Inflammatory macrophage (primary cell): Measurements from ENCODE around the gene S100Z.
"Not testable (repeated sequence)": the region's sequence is repeated elsewhere in the genome, so short reads cannot be mapped to it uniquely, and the experiment has no call there.

Source experiments
- DNase-seq, 2 donors: peaks; one replicate each; pipeline ENCODE4 v3.0.0-alpha.2; 2020 to 2022

Gene S100Z

DNA sequence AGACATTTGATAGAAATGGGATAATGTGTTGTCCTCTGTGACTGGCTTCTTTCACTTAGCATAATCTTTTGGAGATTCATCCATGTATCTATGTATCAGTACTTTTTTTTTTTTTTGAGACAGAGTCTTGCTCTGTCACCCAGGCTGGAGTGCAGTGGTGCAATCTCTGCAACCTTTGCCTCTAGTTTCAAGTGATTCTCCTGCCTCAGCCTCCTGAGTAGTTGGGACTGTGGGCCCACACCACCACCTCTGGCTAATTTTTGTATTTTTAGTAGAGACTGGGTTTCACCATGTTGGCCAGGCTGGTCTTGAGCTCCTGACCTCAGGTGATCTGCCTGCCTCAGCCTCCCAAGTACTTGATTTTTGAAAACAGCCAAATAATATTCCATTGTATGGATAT is 23.4 kb upstream of the S100Z start:
- DNase-seq, result not testable (repeated sequence)

GRCh38 chr5:76831110-76831452 is 18.7 kb upstream of the S100Z start:
- no peak for DNase-seq

DNA sequence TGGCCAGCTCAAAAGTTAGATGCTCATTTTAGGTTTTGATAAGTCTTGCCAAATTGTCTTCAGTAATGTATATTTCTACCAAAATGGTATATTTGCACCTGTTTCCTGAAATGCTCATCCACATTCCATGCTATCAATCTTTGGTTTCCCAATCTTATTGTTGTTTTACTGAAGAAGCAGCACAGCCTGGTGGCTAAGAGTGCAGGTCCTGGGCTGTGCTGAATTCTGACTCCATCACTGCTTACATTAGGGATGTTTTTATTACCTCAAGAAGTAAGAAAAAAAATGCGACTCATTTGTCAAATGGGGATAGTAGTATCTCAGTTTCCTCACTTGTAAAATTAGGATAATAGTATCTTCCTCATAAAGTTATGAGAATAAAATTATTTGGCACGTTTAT is 13.6 kb upstream of the S100Z start:
- DNase-seq, result no peak

GRCh38 chr5:76836585-76836984 is 13.2 kb upstream of the S100Z start:
- DNase-seq, result no peak

DNA sequence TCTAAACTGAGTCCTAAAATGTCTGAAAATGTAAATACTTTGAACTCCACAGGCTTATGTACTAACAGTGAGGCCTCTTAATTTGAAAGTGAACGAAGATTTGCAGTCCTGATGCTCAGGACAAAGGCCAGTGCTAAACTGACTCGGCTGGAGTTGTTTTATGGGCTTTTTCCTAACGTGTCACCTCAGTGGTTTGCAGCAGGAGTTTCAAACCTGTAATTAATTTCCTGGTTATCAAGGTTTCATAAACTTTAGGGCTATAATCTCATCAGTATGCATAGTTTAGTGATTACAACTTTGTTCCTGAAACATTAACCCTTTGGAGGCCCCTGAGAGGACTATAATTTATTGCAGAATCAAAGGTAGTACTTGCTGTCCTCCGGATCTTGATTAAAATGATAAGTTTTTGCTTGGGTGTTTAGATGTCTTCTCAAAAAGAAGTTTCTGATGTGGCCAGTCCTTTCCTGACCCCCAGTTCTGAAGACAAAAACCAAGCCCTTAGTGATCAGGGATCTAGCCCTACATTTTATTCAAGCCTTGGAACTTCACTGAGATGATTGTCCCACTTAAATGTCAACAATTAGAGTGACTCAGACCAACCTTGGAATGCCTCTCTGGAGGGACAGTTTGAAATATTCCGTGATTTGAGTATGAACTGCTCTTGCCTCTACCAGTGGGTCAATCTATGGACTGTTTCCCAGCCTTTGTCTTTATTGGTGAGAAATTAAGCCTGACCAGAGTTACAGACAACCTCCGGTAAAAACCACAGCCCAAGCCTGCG is 11.1 kb upstream of the S100Z start:
- no peak for DNase-seq

GRCh38 chr5:76841361-76841760 is 8.5 kb upstream of the S100Z start:
- peak in 1 of 2 donors; percentile 50 for DNase-seq

- no peak for DNase-seq
Observed at GRCh38 chr5:76845890-76846289, 3.9 kb upstream of the S100Z start.

DNA sequence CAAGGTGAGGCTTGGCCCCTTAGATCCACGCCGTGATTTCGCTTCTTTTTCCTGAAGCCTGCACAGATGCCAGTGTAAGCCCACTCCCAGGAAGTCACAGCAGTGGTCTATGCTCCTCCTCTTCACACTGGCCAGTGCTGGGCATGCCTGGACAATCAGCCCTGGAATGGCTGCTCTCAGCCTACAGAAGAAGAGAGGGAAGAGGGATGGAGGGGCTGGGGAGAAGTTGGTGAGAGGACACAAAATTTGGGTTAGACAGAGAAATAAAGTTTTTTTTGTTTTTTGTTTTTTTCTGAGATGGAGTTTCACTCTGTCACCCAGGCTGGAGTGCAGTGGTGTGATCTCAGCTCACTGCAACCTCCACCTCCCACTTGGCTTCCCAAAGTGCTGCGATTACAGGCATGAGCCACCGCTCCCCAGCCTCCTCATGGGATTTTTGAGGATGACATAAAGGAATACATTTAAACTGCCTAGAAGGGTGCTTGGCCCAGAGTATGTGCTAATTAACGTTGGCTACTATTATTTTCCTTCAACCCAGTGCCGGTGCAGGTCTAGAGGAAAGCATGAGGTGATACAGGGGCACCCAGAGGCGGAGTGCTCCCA is 830 bp downstream of the S100Z start:
- DNase-seq, result peak; percentile 37 to 78

DNA sequence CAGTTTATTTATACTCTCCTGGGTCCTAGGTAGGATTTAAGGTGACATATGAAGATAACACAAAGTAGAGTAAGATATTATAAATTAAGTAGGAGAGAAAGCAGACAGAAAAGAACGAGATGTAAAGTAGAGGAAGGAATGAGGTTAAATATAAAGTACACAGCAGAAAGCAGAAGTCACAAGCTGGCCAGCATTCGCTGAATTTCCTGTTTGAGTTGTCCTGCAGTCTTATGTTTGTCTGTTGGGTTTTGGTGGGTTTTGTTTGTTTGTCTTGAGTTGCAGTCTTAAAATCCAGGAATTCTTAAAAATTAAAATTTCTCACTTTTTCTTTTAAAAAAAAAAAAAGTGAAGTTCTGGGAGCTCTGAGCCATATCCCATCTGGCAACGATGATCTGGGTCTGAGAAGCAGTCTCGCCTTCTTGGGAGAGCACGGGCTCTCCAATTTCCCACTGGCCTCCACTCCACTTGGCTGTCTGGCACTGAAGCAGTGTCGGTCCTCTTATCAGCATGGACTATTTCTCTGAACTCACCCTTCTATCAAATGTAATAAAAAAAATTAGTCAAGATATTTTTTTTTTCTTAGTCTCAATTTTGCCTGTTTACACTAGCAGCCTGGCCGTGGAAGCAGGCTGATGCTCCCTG is 2.0 kb downstream of the S100Z start:
- DNase-seq, result peak; percentile 27 to 65

DNA sequence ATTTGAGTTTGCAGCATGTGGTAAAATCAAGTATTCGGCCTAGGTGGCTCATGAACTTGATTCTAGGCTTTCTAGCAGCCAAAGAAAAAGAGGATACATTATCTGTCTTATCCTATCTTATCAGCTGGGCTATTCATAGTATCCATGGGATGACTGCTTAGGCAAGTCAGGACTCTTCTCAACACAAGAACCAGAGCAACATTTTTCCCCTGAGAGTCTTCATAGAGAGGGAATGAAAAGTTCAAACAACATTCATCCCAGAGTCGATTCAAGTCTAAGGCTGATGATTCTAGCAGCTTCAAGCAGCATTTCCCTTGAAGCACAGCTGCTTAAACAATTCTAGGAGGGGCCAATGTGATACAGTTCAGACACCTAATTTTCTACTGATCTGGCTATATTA is 3.0 kb downstream of the S100Z start:
- DNase-seq, result no peak

DNA sequence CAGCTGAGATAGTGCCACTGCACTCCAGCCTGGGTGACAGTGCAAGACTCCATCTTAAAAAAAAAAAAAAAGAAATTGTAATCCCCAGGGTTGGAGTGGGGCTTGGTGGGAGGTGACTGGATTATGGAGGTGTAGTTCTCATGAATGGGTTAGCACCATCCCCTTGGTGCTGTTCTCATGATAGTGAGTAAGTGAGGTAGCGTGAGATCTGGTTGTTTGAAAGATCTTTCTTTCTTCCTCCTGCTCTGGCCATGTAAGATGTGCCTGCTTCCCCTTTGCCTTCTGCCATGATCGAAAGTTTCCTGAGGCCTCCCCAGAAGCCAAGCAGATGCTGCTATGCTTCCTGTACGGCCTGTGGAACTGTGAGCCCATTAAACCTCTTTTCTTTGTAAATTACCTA is 3.9 kb downstream of the S100Z start:
- DNase-seq, result peak; percentile 22 to 68

- no peak for DNase-seq
Observed at GRCh38 chr5:76854644-76855043, 4.8 kb downstream of the S100Z start.

- DNase-seq, result not testable (repeated sequence)
Observed at GRCh38 chr5:76855501-76855900, 5.7 kb downstream of the S100Z start.

DNA sequence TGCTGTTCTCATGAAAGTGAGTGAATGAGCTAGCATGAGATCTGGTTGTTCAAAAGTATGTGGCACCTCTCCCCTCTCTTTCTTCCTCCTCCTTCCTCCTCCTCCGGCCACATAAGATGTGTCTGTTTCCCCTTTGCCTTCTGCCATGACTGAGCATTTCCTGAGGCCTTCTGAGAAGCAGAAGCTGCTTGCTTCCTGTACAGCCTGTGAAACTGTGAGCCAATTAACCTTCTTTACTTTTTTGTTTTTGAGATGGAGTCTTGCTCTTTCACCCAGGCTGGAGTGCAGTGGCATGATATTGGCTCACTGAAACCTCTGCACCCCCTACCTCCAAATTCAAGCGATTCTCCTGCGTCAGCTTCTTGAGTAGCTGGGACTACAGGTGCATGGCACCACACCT is 6.1 kb downstream of the S100Z start:
- peak; percentile 82 to 85 for DNase-seq

DNA sequence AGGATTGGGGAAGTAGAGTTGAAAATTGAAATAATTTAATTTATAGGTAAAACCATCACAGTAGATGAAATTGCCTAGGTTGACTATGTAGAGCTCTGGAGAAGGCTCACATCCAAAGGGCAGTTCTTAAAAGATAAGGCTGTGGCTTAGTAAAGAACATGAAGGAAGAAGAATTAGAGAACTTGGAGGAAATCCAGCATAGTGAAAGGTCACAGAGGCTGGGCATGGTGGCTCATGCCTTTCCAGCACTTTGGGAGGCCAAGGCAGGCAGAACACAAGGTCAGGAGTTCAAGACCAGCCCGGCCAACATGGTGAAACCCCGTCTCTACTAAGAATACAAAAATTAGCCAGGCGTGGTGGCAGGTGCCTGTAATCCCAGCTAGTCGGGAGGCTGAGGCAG is 7.0 kb downstream of the S100Z start:
- DNase-seq, result peak; percentile 45 to 51

- DNase-seq, result peak; percentile 55 to 66
Observed at GRCh38 chr5:76859591-76860247, 9.9 kb downstream of the S100Z start.

GRCh38 chr5:76861612-76862011 is 11.8 kb downstream of the S100Z start:
- no peak for DNase-seq

GRCh38 chr5:76863001-76863400 is 13.2 kb downstream of the S100Z start:
- DNase-seq, result no peak

DNA sequence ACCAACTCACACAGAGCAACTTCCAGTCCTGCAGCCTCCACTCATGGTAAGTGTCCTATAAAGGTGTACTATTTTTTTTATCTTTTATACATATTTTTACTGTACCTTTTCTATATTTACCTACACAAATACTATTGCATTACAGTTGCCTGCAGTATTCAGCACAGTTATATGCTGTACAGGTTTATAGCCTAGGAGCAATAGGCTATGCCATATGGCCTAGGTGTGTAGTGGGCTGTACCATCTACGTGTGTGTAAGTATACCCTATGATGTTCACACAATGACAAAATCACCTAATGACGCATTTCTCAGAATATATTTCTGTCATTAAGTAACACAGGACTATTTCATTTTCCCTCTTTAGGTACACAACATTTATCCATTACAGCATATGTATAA is 16.7 kb downstream of the S100Z start:
- DNase-seq, result no peak

GRCh38 chr5:76867038-76867437 is 17.2 kb downstream of the S100Z start:
- no peak for DNase-seq

DNA sequence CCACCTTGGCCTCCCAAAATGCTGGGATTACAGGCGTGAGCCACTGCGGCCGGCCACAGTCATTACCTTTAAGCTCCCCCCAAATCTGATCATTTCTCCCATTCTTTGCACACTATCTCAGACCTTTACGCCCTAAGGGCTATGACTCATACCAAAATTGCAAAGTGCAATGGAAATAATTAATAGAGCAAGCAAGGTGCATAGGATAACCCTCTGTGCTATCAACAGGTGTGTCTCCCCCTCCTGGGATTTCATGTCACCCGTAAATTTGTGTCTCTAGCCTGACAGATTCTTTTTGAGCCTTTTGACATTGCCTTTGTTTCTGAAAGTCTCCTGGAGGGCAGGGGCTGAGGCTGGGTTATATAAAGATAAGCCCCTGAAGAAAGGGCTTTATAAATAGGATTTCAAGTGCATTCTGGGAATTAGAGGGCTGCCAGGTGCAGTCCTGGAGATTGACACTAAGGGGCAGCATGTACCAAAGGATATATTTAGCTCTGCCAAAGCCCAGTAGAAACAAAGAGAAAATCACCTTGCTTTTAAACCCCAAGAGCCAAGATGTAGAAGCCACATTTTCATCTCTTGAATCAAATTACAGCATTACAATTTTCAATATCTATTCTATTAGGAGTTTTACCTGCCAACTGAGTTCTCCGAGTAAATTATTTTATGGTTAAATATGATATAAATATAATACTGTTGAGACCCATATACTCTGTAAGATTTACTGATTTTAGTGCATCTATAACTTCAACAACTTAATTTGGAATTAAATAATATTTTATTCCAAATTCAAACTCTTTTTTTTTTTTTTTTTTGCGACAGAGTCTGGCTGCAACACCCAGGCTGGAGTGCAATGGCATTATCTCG is 18.2 kb downstream of the S100Z start:
- DNase-seq, result peak; percentile 75 to 85

DNA sequence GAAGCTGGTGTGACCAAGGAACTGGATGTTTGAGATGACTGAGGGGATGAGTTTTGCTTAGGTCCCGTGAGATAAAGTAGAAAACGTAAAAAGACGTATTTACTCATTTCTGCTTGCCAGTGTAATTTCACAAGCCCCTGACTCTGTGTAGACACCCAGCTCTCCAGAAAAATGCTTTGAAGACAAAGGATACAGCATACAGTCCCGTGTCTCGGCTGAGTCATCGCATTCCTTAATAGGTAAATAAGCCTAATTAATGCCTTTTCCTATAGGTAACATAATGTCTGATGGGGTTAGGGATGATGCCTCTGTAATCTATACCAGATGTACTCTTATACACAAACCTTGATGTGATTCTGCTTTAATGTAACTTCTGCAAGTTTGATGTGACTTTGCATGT is 20.2 kb downstream of the S100Z start:
- DNase-seq, result no peak
